Ramos (cell line): Measurements from ENCODE around the gene PA2G4.
"Not testable (repeated sequence)": the region's sequence is repeated elsewhere in the genome, so short reads cannot be mapped to it uniquely, and the experiment has no call there.

ENCODE experiments used
- in situ Hi-C: fragments of 300-500 bp; cut with MboI; formaldehyde crosslinking; loops from one replicate; pipeline ENCODE4 v1.14.3; 2022; ENCODE audit warnings: low sequenced_read_pairs; ENCODE audit not compliant: unreplicated experiment

PA2G4 gene

GRCh38 chr12:56098592-56098991, 5.8 kb upstream of the PA2G4 start:
- in situ Hi-C loops: no loop called here

GRCh38 chr12:56099787-56100186, 4.6 kb upstream of the PA2G4 start:
- in situ Hi-C loops: no loop called here

- in situ Hi-C loops: no loop called here
Observed at GRCh38 chr12:56101045-56101444, 3.3 kb upstream of the PA2G4 start.

GRCh38 chr12:56102683-56103065, 1.7 kb upstream of the PA2G4 start:
- in situ Hi-C loops: no loop called here

GRCh38 chr12:56103066-56103711, 1.2 kb upstream of the PA2G4 start:
- in situ Hi-C loops: no loop called here

- in situ Hi-C loops: no loop called here
Observed at GRCh38 chr12:56103823-56104108, 593 bp upstream of the PA2G4 start.

GRCh38 chr12:56104815-56105608, 653 bp downstream of the PA2G4 start:
- in situ Hi-C loops: no loop called here

GRCh38 chr12:56105609-56105902, 1.2 kb downstream of the PA2G4 start:
- in situ Hi-C loops: no loop called here

- in situ Hi-C loops: no loop called here
Observed at GRCh38 chr12:56107242-56107641, 2.9 kb downstream of the PA2G4 start.

- in situ Hi-C loops: no loop called here
Observed at GRCh38 chr12:56110571-56110970, 6.2 kb downstream of the PA2G4 start.

GRCh38 chr12:56114084-56114483, 9.7 kb downstream of the PA2G4 start:
- in situ Hi-C loops: no loop called here

GRCh38 chr12:56115329-56115728, 11.0 kb downstream of the PA2G4 start:
- in situ Hi-C loops: no loop called here

GRCh38 chr12:56116267-56117081, 12.1 kb downstream of the PA2G4 start, which contains the start of gene RPL41:
Gene RPL41 (plus strand): TSS chr12:56116633.
- in situ Hi-C loops: no loop called here

- in situ Hi-C loops: not testable (repeated sequence)
Observed at GRCh38 chr12:56117082-56117706, 12.8 kb downstream of the PA2G4 start.

GRCh38 chr12:56117778-56118687, 13.7 kb downstream of the PA2G4 start, which contains the start of gene ZC3H10:
Gene ZC3H10 (plus strand): TSS chr12:56118266. CDS start chr12:56120563, 2,297 bp downstream.
- in situ Hi-C loops: no loop called here

- in situ Hi-C loops: no loop called here
Observed at GRCh38 chr12:56118688-56119357, 14.5 kb downstream of the PA2G4 start.

- in situ Hi-C loops: no loop called here
Observed at GRCh38 chr12:56119361-56119796, 15.0 kb downstream of the PA2G4 start.

- in situ Hi-C loops: loop anchor here (10.0 kb wide), 1 partner anchor 344 kb away; the partner anchor contains the start of gene SPRYD4
Observed at GRCh38 chr12:56120158-56120846, 15.9 kb downstream of the PA2G4 start.
